Measurements from ENCODE around the gene U2AF1. TPM values are rescaled to one million over a fixed set of nuclear protein-coding genes. Genes with fewer than 3 reads are reported as not detected.
A peak's percentile ranks its signal among the peaks of the same experiment; 100 is the strongest.
"Not testable (repeated sequence)": the region's sequence is repeated elsewhere in the genome, so short reads cannot be mapped to it uniquely, and the experiment has no call there.

Gene U2AF1
- total and polyA plus RNA-seq, 9 of the 15 experiments (the other 6 are each of a cell fraction or from before 2014, with no cell fraction given) = 27.2 to 213 (median 60.1) TPM

DNA sequence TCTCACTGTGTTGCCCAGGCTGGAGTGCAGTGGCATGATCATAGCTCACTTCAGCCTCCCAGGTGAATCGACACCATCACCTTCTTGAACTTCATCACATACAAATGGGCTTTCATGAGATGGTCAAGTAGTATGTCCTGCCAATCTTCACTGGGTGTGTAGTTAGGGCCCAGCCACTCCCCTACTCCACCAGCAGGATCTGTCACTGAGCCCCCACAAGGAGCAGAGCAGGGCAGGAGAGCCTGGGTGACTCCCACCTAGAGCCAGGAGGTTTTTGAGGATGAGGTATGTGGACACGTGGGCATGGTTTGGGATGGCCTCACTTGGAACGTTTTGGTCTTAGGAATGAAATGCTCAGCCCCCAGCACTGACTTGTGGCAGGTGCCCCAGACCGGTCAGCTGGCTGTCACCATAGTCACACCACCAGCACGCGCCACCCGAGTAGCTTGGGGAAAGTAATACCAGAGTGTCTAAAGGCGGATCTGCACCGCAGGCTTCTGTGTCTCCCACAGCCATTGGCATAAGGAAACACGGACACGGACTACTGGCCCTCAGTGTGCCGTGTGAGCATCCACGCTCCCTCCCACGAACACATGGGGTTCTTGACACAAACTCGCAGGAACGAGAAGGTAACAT, 15.3 kb downstream of the U2AF1 start:
- H3K4me1 ChIP-seq (replicated peaks in 1 of 2; ENCODE audit: control insufficient read depth in 2 of 2, insufficient read depth in 2 of 2, low read length in 2 of 2); H3K27ac ChIP-seq (ENCODE audit: extremely low read depth, low read depth, low read length); H3K36me3 ChIP-seq (ENCODE audit: control insufficient read depth, insufficient read depth, low read length); H4K20me1 ChIP-seq (replicated peaks; ENCODE audit: control insufficient read depth, insufficient read depth, low read length); DNase-seq (ENCODE audit: extremely low read depth in 1 of 4, low spot score in 3 of 4); H3K27me3 ChIP-seq (ENCODE audit: control insufficient read depth in 2 of 2, insufficient read depth in 2 of 2, low read length in 2 of 2); POLR2A ChIA-PET; CTCF ChIA-PET (ENCODE audit: low intra/inter-chr PET ratio); H3K9me3 ChIP-seq (replicated peaks; ENCODE audit: control insufficient read depth, insufficient read depth, low read depth, low read length); H3K9ac ChIP-seq (ENCODE audit: insufficient read depth in 1 of 2, low read depth in 2 of 2, low read length in 2 of 2); intact Hi-C loops (cut with micrococcal nuclease); FAIRE-seq; in situ Hi-C loops (cut with MboI); H2AFZ ChIP-seq (ENCODE audit: low read depth, low read length); H3K79me2 ChIP-seq (ENCODE audit: control insufficient read depth, insufficient read depth, low read length); H3K4me3 ChIP-seq; H3K9me1 ChIP-seq (ENCODE audit: control insufficient read depth, insufficient read depth, low read length); BruUV-seq (replicated peaks); H3K4me2 ChIP-seq (ENCODE audit: insufficient read depth, low read length): not testable (repeated sequence)
- ATAC-seq = peak; percentile 67
- WGBS (ENCODE audit: insufficient coverage, low coverage, missing lambda C conversion rate) = no CpG with 5 or more reads among the region's 16 CpGs

DNA sequence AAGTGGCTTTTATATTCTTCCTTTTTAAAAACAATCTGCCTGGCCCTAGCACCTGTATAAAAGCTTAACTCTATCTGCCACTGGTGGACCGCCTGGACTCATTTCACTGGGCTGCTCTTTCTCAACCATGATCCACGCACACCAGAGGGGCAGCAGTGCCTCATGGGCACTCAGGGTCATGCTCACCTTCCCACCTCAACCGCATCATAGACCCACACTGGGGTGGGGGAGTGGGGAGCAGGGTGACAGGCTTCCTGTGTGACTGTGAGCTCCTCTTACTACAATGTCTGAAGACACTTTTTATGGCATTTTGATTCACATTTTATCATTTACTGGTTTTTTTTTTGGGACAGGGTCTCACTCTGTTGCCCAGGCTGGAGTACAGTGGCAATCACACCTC, 16.4 kb downstream of the U2AF1 start:
- H3K9me1 ChIP-seq (ENCODE audit: control insufficient read depth, insufficient read depth, low read length); H3K27me3 ChIP-seq (ENCODE audit: control insufficient read depth in 2 of 2, insufficient read depth in 2 of 2, low read length in 2 of 2); BruUV-seq (replicated peaks); H3K36me3 ChIP-seq (ENCODE audit: control insufficient read depth, insufficient read depth, low read length); H3K4me2 ChIP-seq (ENCODE audit: insufficient read depth, low read length); POLR2A ChIA-PET; ATAC-seq; FAIRE-seq; H3K9ac ChIP-seq (ENCODE audit: insufficient read depth in 1 of 2, low read depth in 2 of 2, low read length in 2 of 2); H4K20me1 ChIP-seq (replicated peaks; ENCODE audit: control insufficient read depth, insufficient read depth, low read length); H2AFZ ChIP-seq (ENCODE audit: low read depth, low read length); H3K4me3 ChIP-seq; CTCF ChIA-PET (ENCODE audit: low intra/inter-chr PET ratio); H3K9me3 ChIP-seq (replicated peaks; ENCODE audit: control insufficient read depth, insufficient read depth, low read depth, low read length); H3K79me2 ChIP-seq (ENCODE audit: control insufficient read depth, insufficient read depth, low read length); intact Hi-C loops (cut with micrococcal nuclease); H3K4me1 ChIP-seq (replicated peaks in 1 of 2; ENCODE audit: control insufficient read depth in 2 of 2, insufficient read depth in 2 of 2, low read length in 2 of 2); in situ Hi-C loops (cut with MboI); H3K27ac ChIP-seq (ENCODE audit: extremely low read depth, low read depth, low read length); DNase-seq (ENCODE audit: extremely low read depth in 1 of 4, low spot score in 3 of 4): not testable (repeated sequence)
- 86% methylated on average over 1 of the region's 3 CpGs for WGBS (ENCODE audit: insufficient coverage, low coverage, missing lambda C conversion rate)

DNA sequence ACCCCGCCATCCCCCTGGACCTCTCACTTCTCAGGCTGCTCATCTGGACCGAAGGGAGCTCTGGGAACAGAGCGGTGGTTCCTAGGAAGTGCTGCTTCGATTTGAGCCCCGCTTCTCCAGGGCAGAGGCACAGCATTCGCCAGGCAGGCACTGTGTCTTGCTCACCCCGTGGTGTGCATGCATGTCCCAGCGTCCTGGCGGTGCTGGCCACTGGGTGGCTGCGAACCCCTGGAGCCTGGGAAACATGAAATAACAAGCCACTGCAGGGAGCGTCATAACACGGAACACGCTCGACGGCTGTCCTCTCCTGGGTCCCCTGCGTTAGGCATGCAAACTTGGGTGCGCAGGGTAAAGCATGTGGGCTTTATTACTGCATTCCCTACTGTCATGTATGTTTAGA, 17.9 kb downstream of the U2AF1 start:
- intact Hi-C loops (cut with micrococcal nuclease); H3K27me3 ChIP-seq (ENCODE audit: control insufficient read depth in 2 of 2, insufficient read depth in 2 of 2, low read length in 2 of 2); FAIRE-seq; H3K9me1 ChIP-seq (ENCODE audit: control insufficient read depth, insufficient read depth, low read length); BruUV-seq (replicated peaks); H3K36me3 ChIP-seq (ENCODE audit: control insufficient read depth, insufficient read depth, low read length); H3K4me3 ChIP-seq; H4K20me1 ChIP-seq (replicated peaks; ENCODE audit: control insufficient read depth, insufficient read depth, low read length); DNase-seq (ENCODE audit: extremely low read depth in 1 of 4, low spot score in 3 of 4); H2AFZ ChIP-seq (ENCODE audit: low read depth, low read length); CTCF ChIA-PET (ENCODE audit: low intra/inter-chr PET ratio); H3K79me2 ChIP-seq (ENCODE audit: control insufficient read depth, insufficient read depth, low read length); H3K4me2 ChIP-seq (ENCODE audit: insufficient read depth, low read length); H3K9me3 ChIP-seq (replicated peaks; ENCODE audit: control insufficient read depth, insufficient read depth, low read depth, low read length); H3K9ac ChIP-seq (ENCODE audit: insufficient read depth in 1 of 2, low read depth in 2 of 2, low read length in 2 of 2); H3K4me1 ChIP-seq (replicated peaks in 1 of 2; ENCODE audit: control insufficient read depth in 2 of 2, insufficient read depth in 2 of 2, low read length in 2 of 2); POLR2A ChIA-PET; H3K27ac ChIP-seq (ENCODE audit: extremely low read depth, low read depth, low read length); in situ Hi-C loops (cut with MboI): not testable (repeated sequence)
- WGBS (ENCODE audit: insufficient coverage, low coverage, missing lambda C conversion rate) = no CpG with 5 or more reads among the region's 17 CpGs
- ATAC-seq = peak; percentile 57

DNA sequence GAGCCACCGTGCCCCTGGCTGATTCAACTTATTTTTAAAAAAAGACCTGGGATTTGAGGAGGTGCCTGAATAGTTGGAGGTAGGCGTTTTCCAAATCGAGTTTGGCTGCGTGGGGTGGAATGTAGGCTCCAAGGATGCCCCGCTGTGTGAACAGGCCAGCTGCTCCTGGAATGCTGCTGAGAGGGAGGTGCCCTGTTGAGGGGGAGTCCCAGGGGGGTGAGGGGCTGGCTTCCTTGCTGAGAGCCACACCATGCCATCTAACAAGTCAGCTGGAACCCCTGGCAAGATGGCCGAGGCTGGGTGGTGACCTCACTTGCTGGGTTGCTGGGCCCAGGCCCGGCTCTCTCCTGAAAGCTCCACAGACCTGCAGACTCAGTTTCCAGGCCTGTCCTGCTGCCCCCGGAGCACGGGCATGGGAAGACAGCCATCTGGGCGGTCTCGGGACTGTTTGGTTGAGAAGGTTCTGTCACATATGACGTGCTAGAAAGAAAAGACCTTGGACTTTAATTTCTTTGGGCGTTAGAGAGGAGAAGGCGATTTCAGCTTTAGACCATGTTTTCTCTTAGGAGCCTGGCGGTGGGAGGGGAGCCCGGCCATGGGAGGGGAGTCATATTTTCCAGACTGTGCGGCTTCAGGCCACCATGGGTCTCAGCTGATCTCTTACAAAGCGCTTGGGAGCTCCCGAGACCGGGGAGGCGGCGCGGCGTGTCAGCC, 24.6 kb downstream of the U2AF1 start:
- H3K9me3 ChIP-seq (replicated peaks; ENCODE audit: control insufficient read depth, insufficient read depth, low read depth, low read length); H3K9me1 ChIP-seq (ENCODE audit: control insufficient read depth, insufficient read depth, low read length); H3K9ac ChIP-seq (ENCODE audit: insufficient read depth in 1 of 2, low read depth in 2 of 2, low read length in 2 of 2); H3K79me2 ChIP-seq (ENCODE audit: control insufficient read depth, insufficient read depth, low read length); in situ Hi-C loops (cut with MboI); H3K4me2 ChIP-seq (ENCODE audit: insufficient read depth, low read length); CTCF ChIA-PET (ENCODE audit: low intra/inter-chr PET ratio); ATAC-seq; H4K20me1 ChIP-seq (replicated peaks; ENCODE audit: control insufficient read depth, insufficient read depth, low read length); H2AFZ ChIP-seq (ENCODE audit: low read depth, low read length); intact Hi-C loops (cut with micrococcal nuclease); H3K4me1 ChIP-seq (replicated peaks in 1 of 2; ENCODE audit: control insufficient read depth in 2 of 2, insufficient read depth in 2 of 2, low read length in 2 of 2); H3K36me3 ChIP-seq (ENCODE audit: control insufficient read depth, insufficient read depth, low read length); H3K4me3 ChIP-seq; FAIRE-seq; DNase-seq (ENCODE audit: extremely low read depth in 1 of 4, low spot score in 3 of 4); POLR2A ChIA-PET; H3K27ac ChIP-seq (ENCODE audit: extremely low read depth, low read depth, low read length); H3K27me3 ChIP-seq (ENCODE audit: control insufficient read depth in 2 of 2, insufficient read depth in 2 of 2, low read length in 2 of 2); BruUV-seq (replicated peaks): not testable (repeated sequence)
- WGBS (ENCODE audit: insufficient coverage, low coverage, missing lambda C conversion rate) = no CpG with 5 or more reads among the region's 24 CpGs
